ENCODE measurements around the gene SNX20.

The SNX20 gene

GRCh38 chr16:50622643-50623369, 58.3 kb downstream of the SNX20 start:
- Histone ChIP-seq H3K4ac (ENCODE audit: low read length) (no peak overlapping the region), H2BK120ac (ENCODE audit: low read depth, low read length) (no peak overlapping the region), H4K8ac (ENCODE audit: low read depth, low read length) (no peak overlapping the region), H4K91ac (ENCODE audit: low read depth, low read length, poor library complexity) (no peak overlapping the region), H3K4me3 (ENCODE audit: low read length in 2 of 2) (no peak overlapping the region), H2BK15ac (ENCODE audit: low read length) (no peak overlapping the region), H3K36me3 (replicated peaks in 1 of 2; ENCODE audit: control insufficient read depth in 2 of 2, insufficient read depth in 2 of 2, low read length in 2 of 2) (peaks cover 0 to 1% of the 10 kb centered on the region in 2 donors), H2BK12ac (ENCODE audit: low read length) (no peak overlapping the region), H3K4me2 (ENCODE audit: insufficient read depth, low read length, poor library complexity, severe bottlenecking) (no peak overlapping the region), H2BK5ac (ENCODE audit: low read length) (no peak overlapping the region), H3K27me3 (ENCODE audit: control insufficient read depth in 3 of 3, insufficient read depth in 3 of 3, low read depth in 1 of 3, low read length in 3 of 3) (no peaks in the 10 kb centered on the region), H3K9me3 (replicated peaks in 1 of 2; ENCODE audit: control insufficient read depth in 2 of 2, insufficient read depth in 1 of 2, low read depth in 1 of 2, low read length in 2 of 2) (no peaks in the 10 kb centered on the region), H2AK5ac (ENCODE audit: low read depth, low read length) (no peak overlapping the region), H3K23ac (ENCODE audit: low read depth, low read length, poor library complexity) (no peak overlapping the region), H3K18ac (ENCODE audit: low read length) (peak overlapping the region; percentile 18), H3K9ac (ENCODE audit: low read depth, low read length, poor library complexity) (no peak overlapping the region), H3K79me1 (ENCODE audit: low read depth, low read length) (no peaks in the 10 kb centered on the region), H2AFZ (ENCODE audit: low read length) (no peak overlapping the region), H3K27ac (replicated peaks; ENCODE audit: low read length) (no peak overlapping the region), H3K14ac (ENCODE audit: low read length) (peak overlapping the region; percentile 1), H3K4me1 (ENCODE audit: control insufficient read depth in 2 of 2, insufficient read depth in 1 of 2, low read depth in 1 of 2, low read length in 2 of 2) (peaks cover 0 to 2% of the 10 kb centered on the region in 2 donors)
- DNase-seq (ENCODE audit: low spot score): no peak
- no CpG with 5 or more reads among the region's 16 CpGs for WGBS, 2 donors (ENCODE audit: extremely low coverage in 2 of 2, insufficient read length in 2 of 2, insufficient replicate concordance in 1 of 2)

- H2BK12ac ChIP-seq (ENCODE audit: low read length): no peak overlapping the region
- H2AFZ ChIP-seq (ENCODE audit: low read length): no peak overlapping the region
- no peak overlapping the region for H3K4ac ChIP-seq (ENCODE audit: low read length)
- H2BK120ac ChIP-seq (ENCODE audit: low read depth, low read length): no peak overlapping the region
- no peaks in the 10 kb centered on the region for H3K9me3 ChIP-seq (replicated peaks in 1 of 2; ENCODE audit: control insufficient read depth in 2 of 2, insufficient read depth in 1 of 2, low read depth in 1 of 2, low read length in 2 of 2)
- H3K79me1 ChIP-seq (ENCODE audit: low read depth, low read length): no peaks in the 10 kb centered on the region
- no peak overlapping the region for H4K8ac ChIP-seq (ENCODE audit: low read depth, low read length)
- H3K9ac ChIP-seq (ENCODE audit: low read depth, low read length, poor library complexity): no peak overlapping the region
- H4K91ac ChIP-seq (ENCODE audit: low read depth, low read length, poor library complexity): no peak overlapping the region
- no peak overlapping the region for H3K4me3 ChIP-seq (ENCODE audit: low read length in 2 of 2)
- no peak overlapping the region for H2BK15ac ChIP-seq (ENCODE audit: low read length)
- H3K18ac ChIP-seq (ENCODE audit: low read length): no peak overlapping the region
- no peak overlapping the region for H2AK5ac ChIP-seq (ENCODE audit: low read depth, low read length)
- H3K27ac ChIP-seq (replicated peaks; ENCODE audit: low read length): no peak overlapping the region
- H3K4me1 ChIP-seq (ENCODE audit: control insufficient read depth in 2 of 2, insufficient read depth in 1 of 2, low read depth in 1 of 2, low read length in 2 of 2): peaks cover 0 to 2% of the 10 kb centered on the region in 2 donors
- WGBS, 2 donors (ENCODE audit: extremely low coverage in 2 of 2, insufficient read length in 2 of 2, insufficient replicate concordance in 1 of 2): no CpG with 5 or more reads among the region's 7 CpGs
- H3K27me3 ChIP-seq (ENCODE audit: control insufficient read depth in 3 of 3, insufficient read depth in 3 of 3, low read depth in 1 of 3, low read length in 3 of 3): no peaks in the 10 kb centered on the region
- H3K14ac ChIP-seq (ENCODE audit: low read length): no peak overlapping the region
- no peak for DNase-seq (ENCODE audit: low spot score)
- peaks cover 0 to 7% of the 10 kb centered on the region in 2 donors for H3K36me3 ChIP-seq (replicated peaks in 1 of 2; ENCODE audit: control insufficient read depth in 2 of 2, insufficient read depth in 2 of 2, low read length in 2 of 2)
- no peak overlapping the region for H3K23ac ChIP-seq (ENCODE audit: low read depth, low read length, poor library complexity)
- no peak overlapping the region for H3K4me2 ChIP-seq (ENCODE audit: insufficient read depth, low read length, poor library complexity, severe bottlenecking)
- no peak overlapping the region for H2BK5ac ChIP-seq (ENCODE audit: low read length)
Observed at GRCh38 chr16:50622029-50622428, 59.1 kb downstream of the SNX20 start.
